NB4 (cell line): ENCODE data around the gene TRABD.
A peak's percentile ranks its signal among the peaks of the same experiment; 100 is the strongest.

Source experiments
- DNase-seq: peaks from one replicate; pipeline ENCODE4 v3.0.0; 2010; ENCODE audit warnings: low read depth
- H3K4me3 ChIP-seq: one replicate; pipeline ENCODE4 v1.5.1; 2011; ENCODE audit warnings: mild to moderate bottlenecking, low read depth, low read length, moderate library complexity
- CTCF ChIP-seq: IDR thresholded peaks from one replicate; pipeline ENCODE4 v1.5.1; 2012; ENCODE audit warnings: low read depth, low read length
- MAX ChIP-seq: IDR thresholded peaks from 2 replicates; pipeline ENCODE4 v1.6.1; 2011; ENCODE audit warnings: low read depth, low read length
- MYC ChIP-seq: IDR thresholded peaks from 2 replicates; pipeline ENCODE4 v1.6.1; 2011; ENCODE audit warnings: low read depth, low read length
- POLR2A ChIP-seq: IDR thresholded peaks from 2 replicates; pipeline ENCODE4 v1.6.1; 2011; ENCODE audit warnings: mild to moderate bottlenecking; ENCODE audit not compliant: insufficient read length; ENCODE audit errors: extremely low read depth

TRABD gene

GRCh38 chr22:50198624-50199017, 12.9 kb downstream of the TRABD start:
- TF ChIP-seq MAX (no peak), CTCF (no peak), MYC (no peak), POLR2A (no peak)
- no peak for DNase-seq
- H3K4me3 ChIP-seq: no peak overlapping the region

- TF ChIP-seq MAX (no peak), MYC (no peak), POLR2A (no peak), CTCF (no peak)
- no peak for DNase-seq
- no peak overlapping the region for H3K4me3 ChIP-seq
Observed at GRCh38 chr22:50199251-50199721, 13.6 kb downstream of the TRABD start.

GRCh38 chr22:50199829-50200460, 14.2 kb downstream of the TRABD start:
- TF ChIP-seq MYC (no peak), CTCF (no peak)
- no peak for DNase-seq
- peak overlapping the region; percentile 6 for H3K4me3 ChIP-seq

- DNase-seq: peak; percentile 91
- H3K4me3 ChIP-seq: peak within 1 kb of the TSS; percentile 68
- TF ChIP-seq MAX (no peak), MYC (no peak), POLR2A (peak; percentile 50)
Observed at GRCh38 chr22:50200461-50201190, 14.9 kb downstream of the TRABD start, which contains the start of gene SELENOO. Gene SELENOO (plus strand): TSS chr22:50201011. CDS start chr22:50201037, 26 bp downstream.

- TF ChIP-seq MYC: no peak
- H3K4me3 ChIP-seq: peak overlapping the region; percentile 68
- DNase-seq: peak; percentile 45
Observed at GRCh38 chr22:50201191-50202129, 15.7 kb downstream of the TRABD start.

GRCh38 chr22:50202130-50202666, 16.5 kb downstream of the TRABD start:
- no peak for DNase-seq
- no peak for TF ChIP-seq CTCF
- no peak for TF ChIP-seq MAX
- peak overlapping the region; percentile 68 for H3K4me3 ChIP-seq
